Dedifferentiated amniotic fluid mesenchymal stem cell (primary cell): ENCODE results near the gene DSE.

Experiments
- DNase-seq: peaks from one replicate; pipeline ENCODE4 v3.0.0-alpha.2; 2016; ENCODE audit errors: extremely low spot score

Gene DSE

GRCh38 chr6:116447496-116448011 lies 76.8 kb downstream of the DSE start:
- peak; percentile 89 for DNase-seq

GRCh38 chr6:116449565-116449964 lies 78.8 kb downstream of the DSE start:
- no peak for DNase-seq

GRCh38 chr6:116450185-116450710 lies 79.5 kb downstream of the DSE start:
- DNase-seq: no peak

GRCh38 chr6:116450769-116451740 lies 80.3 kb downstream of the DSE start:
- no peak for DNase-seq

GRCh38 chr6:116451916-116452315 lies 81.2 kb downstream of the DSE start:
- no peak for DNase-seq

- DNase-seq: no peak
Measured at GRCh38 chr6:116452531-116452930, 81.8 kb downstream of the DSE start.

- no peak for DNase-seq
Measured at GRCh38 chr6:116456106-116456505, 85.4 kb downstream of the DSE start.

- DNase-seq: no peak
Measured at GRCh38 chr6:116456927-116457326, 86.2 kb downstream of the DSE start.

GRCh38 chr6:116458264-116458663 lies 87.5 kb downstream of the DSE start:
- no peak for DNase-seq

GRCh38 chr6:116459927-116460326 lies 89.2 kb downstream of the DSE start:
- DNase-seq: no peak

- no peak for DNase-seq
Measured at GRCh38 chr6:116461331-116461931, 90.7 kb downstream of the DSE start, which contains the start of gene CALHM6. TSS of gene CALHM6 (plus strand) at chr6:116461375. CDS start at chr6:116461930, 555 bp downstream.

GRCh38 chr6:116461932-116462885 lies 91.5 kb downstream of the DSE start:
- DNase-seq: no peak

GRCh38 chr6:116463301-116463700 lies 92.6 kb downstream of the DSE start:
- no peak for DNase-seq

GRCh38 chr6:116465246-116465645 lies 94.5 kb downstream of the DSE start:
- DNase-seq: no peak

- DNase-seq: no peak
Measured at GRCh38 chr6:116467096-116467495, 96.3 kb downstream of the DSE start.

- DNase-seq: no peak
Measured at GRCh38 chr6:116467514-116467913, 96.8 kb downstream of the DSE start.

GRCh38 chr6:116468293-116468692 lies 97.5 kb downstream of the DSE start:
- DNase-seq: no peak

- DNase-seq: no peak
Measured at GRCh38 chr6:116471531-116471930, 100.8 kb downstream of the DSE start.

- DNase-seq: no peak
Measured at GRCh38 chr6:116472706-116473105, 102.0 kb downstream of the DSE start.

- no peak for DNase-seq
Measured at GRCh38 chr6:116475141-116475540, 104.4 kb downstream of the DSE start.

GRCh38 chr6:116476002-116476678 lies 105.4 kb downstream of the DSE start:
- no peak for DNase-seq
